GM19438 (cell line): Measurements from ENCODE around the gene CSTF1.
"Not testable (repeated sequence)": the region's sequence is repeated elsewhere in the genome, so short reads cannot be mapped to it uniquely, and the experiment has no call there.

ENCODE experiments used
- ATAC-seq: cut with Tn5 transposase; IDR thresholded peaks from one replicate; pipeline ENCODE4 v1.9.1; 2021; ENCODE audit warnings: low read depth; ENCODE audit not compliant: unreplicated experiment

CSTF1 gene

GRCh38 chr20:56400001-56400640 is 7.7 kb downstream of the CSTF1 start:
- ATAC-seq: peak; percentile 81

GRCh38 chr20:56403465-56403864 is 11.0 kb downstream of the CSTF1 start:
- no peak for ATAC-seq

DNA sequence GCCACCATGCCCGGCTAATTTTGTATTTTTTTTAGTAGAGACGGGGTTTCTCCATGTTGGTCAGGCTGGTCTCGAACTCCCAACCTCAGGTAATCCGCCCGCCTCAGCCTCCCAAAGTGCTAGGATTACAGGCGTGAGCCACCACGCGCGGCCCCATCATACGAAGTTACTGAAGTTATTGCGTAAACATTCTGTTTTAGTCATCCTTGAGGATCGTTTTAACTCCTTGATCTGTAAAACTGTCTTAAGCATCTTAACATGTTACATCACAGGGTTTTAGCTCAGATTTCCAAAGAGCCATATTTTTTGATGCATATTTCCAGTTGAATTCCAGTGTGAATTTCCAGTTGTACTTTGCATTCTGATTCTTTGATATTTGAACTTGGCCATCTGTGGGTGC is 12.9 kb downstream of the CSTF1 start:
- ATAC-seq: not testable (repeated sequence)

- no peak for ATAC-seq
Measured at GRCh38 chr20:56406910-56407309, 14.5 kb downstream of the CSTF1 start.

DNA sequence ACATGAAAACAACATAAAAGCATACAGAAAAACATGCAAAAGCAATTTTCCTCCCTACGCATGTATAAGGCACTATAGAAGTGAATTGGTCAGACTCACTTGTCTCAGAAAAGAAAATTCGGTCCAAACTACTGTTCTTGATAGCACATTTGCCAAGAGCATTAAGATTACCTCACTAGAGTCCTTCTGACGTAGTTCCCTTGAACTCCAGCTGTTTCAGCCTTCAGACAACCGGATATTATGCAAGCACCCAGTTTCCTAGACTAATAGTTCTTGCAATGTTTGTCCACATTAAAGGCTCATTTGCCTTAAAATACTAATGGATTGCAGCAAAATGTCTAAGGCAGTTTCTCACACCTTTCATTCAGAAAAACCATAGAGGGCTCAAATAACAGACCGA is 17.1 kb downstream of the CSTF1 start:
- ATAC-seq: no peak

DNA sequence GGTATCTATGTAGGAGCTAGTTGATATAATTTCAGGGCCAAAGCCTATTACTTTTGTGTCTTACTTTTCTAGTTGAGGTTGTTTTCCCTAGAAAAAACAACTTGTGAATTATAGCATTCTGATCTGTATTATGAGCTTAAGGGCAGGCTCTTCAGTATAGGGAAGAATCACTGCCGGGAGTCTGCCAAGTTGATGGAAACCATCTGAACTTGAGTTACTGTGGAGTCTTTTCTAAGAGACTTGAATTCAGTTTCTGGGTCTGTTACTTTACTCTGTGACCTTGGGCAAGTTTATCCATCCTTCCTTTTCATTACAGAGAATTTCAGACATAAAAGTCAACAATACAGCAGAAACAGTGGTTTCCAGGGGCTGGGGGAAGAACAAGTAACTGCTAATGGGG is 17.5 kb downstream of the CSTF1 start:
- ATAC-seq: no peak

DNA sequence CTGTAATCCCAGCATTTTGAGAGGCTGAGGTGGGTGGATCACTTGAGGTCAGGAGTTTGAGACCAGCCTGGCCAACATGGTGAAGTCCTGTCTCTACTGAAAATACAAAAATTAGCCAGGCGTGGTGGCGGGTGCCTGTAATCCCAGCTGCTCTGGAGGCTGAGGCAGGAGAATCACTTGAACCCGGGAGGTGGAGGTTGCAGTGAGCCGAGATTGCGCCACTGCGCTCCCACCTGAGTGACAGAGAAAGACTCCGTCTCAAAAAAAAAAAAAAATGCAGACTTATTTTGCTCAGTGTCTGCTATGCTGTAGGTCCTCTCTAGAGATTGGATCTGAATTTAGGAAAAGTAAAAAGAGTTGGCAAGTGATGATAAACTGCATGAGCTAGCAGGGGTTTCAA is 18.8 kb downstream of the CSTF1 start:
- not testable (repeated sequence) for ATAC-seq

- ATAC-seq: peak; percentile 78
Measured at GRCh38 chr20:56411759-56412472, 19.5 kb downstream of the CSTF1 start, which contains the start of gene CASS4. Gene CASS4 (plus strand): TSS chr20:56412260. CDS start chr20:56412459, 199 bp downstream.

GRCh38 chr20:56412473-56412790 is 20.0 kb downstream of the CSTF1 start:
- no peak for ATAC-seq

- ATAC-seq: no peak
Measured at GRCh38 chr20:56412949-56413348, 20.5 kb downstream of the CSTF1 start.

GRCh38 chr20:56414842-56415765 is 22.7 kb downstream of the CSTF1 start:
- ATAC-seq: no peak

DNA sequence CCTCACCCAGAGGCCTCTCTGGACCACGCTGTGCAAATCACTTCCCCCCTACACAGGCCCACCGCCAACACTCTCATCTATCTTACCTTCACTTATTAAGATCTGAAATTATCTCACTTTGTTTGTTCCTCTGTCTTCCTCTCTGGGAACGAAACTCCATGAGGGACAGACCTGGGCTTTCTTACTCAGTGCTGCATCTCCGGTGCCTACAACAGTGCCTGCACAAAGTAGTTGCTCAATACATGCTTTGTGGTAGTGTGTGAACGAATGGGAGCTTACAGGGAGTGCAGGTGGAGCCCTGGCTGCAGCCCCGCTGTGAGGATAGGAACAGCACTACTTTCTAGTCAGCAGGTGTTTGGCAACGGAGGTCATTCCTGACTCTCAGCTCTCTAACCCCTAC is 25.0 kb downstream of the CSTF1 start:
- ATAC-seq: no peak

- ATAC-seq: no peak
Measured at GRCh38 chr20:56417911-56418310, 25.5 kb downstream of the CSTF1 start.

- ATAC-seq: no peak
Measured at GRCh38 chr20:56418385-56418861, 26.0 kb downstream of the CSTF1 start.

DNA sequence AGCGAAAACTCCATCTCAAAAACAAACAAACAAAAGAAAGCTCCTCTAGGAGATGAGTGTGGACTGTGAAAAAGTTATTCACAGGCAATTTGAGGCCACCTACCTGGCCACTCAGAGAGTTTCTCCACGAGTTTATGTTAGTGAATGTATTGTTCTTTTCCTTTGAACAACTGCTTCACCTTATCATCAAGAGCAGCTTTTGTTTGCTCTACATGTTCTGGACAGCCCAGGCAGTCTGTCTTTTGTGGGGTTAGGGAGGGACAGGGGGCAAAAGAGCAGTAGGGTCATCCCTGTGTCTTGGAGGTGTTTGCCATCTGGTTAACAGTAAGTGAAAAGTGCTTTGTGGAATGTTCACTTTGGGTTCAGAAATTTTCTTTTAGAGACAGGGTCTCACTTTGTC is 27.6 kb downstream of the CSTF1 start:
- ATAC-seq: no peak

GRCh38 chr20:56420940-56421688 is 28.7 kb downstream of the CSTF1 start:
- no peak for ATAC-seq

- no peak for ATAC-seq
Measured at GRCh38 chr20:56422076-56422823, 29.8 kb downstream of the CSTF1 start.

- no peak for ATAC-seq
Measured at GRCh38 chr20:56422824-56423189, 30.4 kb downstream of the CSTF1 start.

GRCh38 chr20:56423211-56423610 is 30.8 kb downstream of the CSTF1 start:
- ATAC-seq: no peak

DNA sequence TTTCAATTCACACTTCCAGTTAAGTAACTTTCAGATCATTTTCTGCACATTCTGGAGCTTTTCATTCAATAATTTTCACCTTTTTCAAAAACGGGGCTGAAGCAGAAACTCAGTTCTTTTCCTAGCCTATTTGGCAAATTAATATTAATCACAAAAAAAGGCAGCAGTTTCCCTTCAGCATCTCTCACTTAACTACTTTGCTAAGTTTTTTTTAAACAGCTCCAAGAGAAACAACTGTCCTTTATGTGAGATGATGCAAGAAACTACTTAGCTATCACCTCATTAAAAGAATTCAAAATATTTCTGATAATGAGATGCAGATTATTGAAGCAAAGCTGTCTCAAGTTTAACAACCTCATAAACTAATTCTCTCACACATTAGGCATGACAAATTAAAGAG is 31.4 kb downstream of the CSTF1 start:
- no peak for ATAC-seq
